ENCODE results near the gene SCUBE1. TPM values are rescaled to one million over a fixed set of nuclear protein-coding genes. Genes with fewer than 3 reads are reported as not detected.
A peak's percentile ranks its signal among the peaks of the same experiment; 100 is the strongest.

Gene SCUBE1
- polyA plus RNA-seq, 4 donors = 0.45 to 5.4 (median 1.6) TPM

GRCh38 chr22:43188829-43189545 is 154.2 kb downstream of the SCUBE1 start:
- peaks cover 0 to 3% (median 0%) of the 10 kb centered on the region in 3 donors for H3K27me3 ChIP-seq (ENCODE audit: control insufficient read depth in 3 of 3, insufficient read depth in 3 of 3, low read length in 3 of 3)
- peaks cover 0 to 4% of the 10 kb centered on the region in 2 donors for H3K9me3 ChIP-seq (ENCODE audit: control insufficient read depth in 2 of 2, insufficient read depth in 1 of 2, low read depth in 1 of 2, low read length in 1 of 2)
- FAIRE-seq (no peak), DNase-seq (no peak)
- peaks cover 0 to 4% (median 0%) of the 10 kb centered on the region in 3 donors for H3K36me3 ChIP-seq (ENCODE audit: control insufficient read depth in 3 of 3, insufficient read depth in 2 of 3, low read depth in 1 of 3, low read length in 3 of 3)
- H3K4me3 ChIP-seq (ENCODE audit: low read depth in 1 of 3, low read length in 3 of 3) = no peak overlapping the region
- WGBS, 3 donors = 89 to 92% (median 91%) methylated on average over 5 of the region's 5 CpGs
- peaks cover 0 to 12% (median 4%) of the 10 kb centered on the region in 3 donors for H3K4me1 ChIP-seq (ENCODE audit: control insufficient read depth in 3 of 3, insufficient read depth in 2 of 3, low read depth in 1 of 3, low read length in 2 of 3)
- H3K27ac ChIP-seq (ENCODE audit: low read depth in 1 of 3, low read length in 2 of 3) = no peak overlapping the region

GRCh38 chr22:43187171-43188099 is 155.7 kb downstream of the SCUBE1 start:
- Histone ChIP-seq H3K4me3 (ENCODE audit: low read depth in 1 of 3, low read length in 3 of 3) (peak overlapping the region in 2 of 3 donors; percentile 58 to 75), H3K36me3 (ENCODE audit: control insufficient read depth in 3 of 3, insufficient read depth in 2 of 3, low read depth in 1 of 3, low read length in 3 of 3) (peaks cover 0 to 17% (median 0%) of the 10 kb centered on the region in 3 donors), H3K27ac (ENCODE audit: low read depth in 1 of 3, low read length in 2 of 3) (peak overlapping the region; percentile 89 to 94 (median 93)), H3K9me3 (ENCODE audit: control insufficient read depth in 2 of 2, insufficient read depth in 1 of 2, low read depth in 1 of 2, low read length in 1 of 2) (peaks cover 0 to 4% of the 10 kb centered on the region in 2 donors), H3K27me3 (ENCODE audit: control insufficient read depth in 3 of 3, insufficient read depth in 3 of 3, low read length in 3 of 3) (peaks cover 0 to 3% (median 0%) of the 10 kb centered on the region in 3 donors), H3K4me1 (ENCODE audit: control insufficient read depth in 3 of 3, insufficient read depth in 2 of 3, low read depth in 1 of 3, low read length in 2 of 3) (peaks cover 0 to 21% (median 4%) of the 10 kb centered on the region in 3 donors)
- 2 to 4% (median 4%) methylated on average over 24 to 62 of the region's 86 CpGs for WGBS, 3 donors
- no peak for FAIRE-seq
- peak; percentile 96 to 99 for DNase-seq

GRCh38 chr22:43186272-43187170 is 156.7 kb downstream of the SCUBE1 start, which contains the start of gene TTLL12:
TTLL12 (minus strand) TSS chr22:43187134; CDS start chr22:43187069, 65 bp downstream.
- Histone ChIP-seq H3K9me3 (ENCODE audit: control insufficient read depth in 2 of 2, insufficient read depth in 1 of 2, low read depth in 1 of 2, low read length in 1 of 2) (peaks cover 0 to 4% of the 10 kb centered on the region in 2 donors), H3K4me3 (ENCODE audit: low read depth in 1 of 3, low read length in 3 of 3) (peak within 1 kb of the TSS; percentile 54 to 75 (median 59)), H3K4me1 (ENCODE audit: control insufficient read depth in 3 of 3, insufficient read depth in 2 of 3, low read depth in 1 of 3, low read length in 2 of 3) (peaks cover 0 to 21% (median 4%) of the 10 kb centered on the region in 3 donors), H3K36me3 (ENCODE audit: control insufficient read depth in 3 of 3, insufficient read depth in 2 of 3, low read depth in 1 of 3, low read length in 3 of 3) (peaks cover 0 to 26% (median 0%) of the 10 kb centered on the region in 3 donors), H3K27me3 (ENCODE audit: control insufficient read depth in 3 of 3, insufficient read depth in 3 of 3, low read length in 3 of 3) (peaks cover 0 to 3% (median 0%) of the 10 kb centered on the region in 3 donors), H3K27ac (ENCODE audit: low read depth in 1 of 3, low read length in 2 of 3) (peak within 1 kb of the TSS; percentile 89 to 94 (median 93))
- FAIRE-seq = no peak
- DNase-seq = peak; percentile 45 to 89
- WGBS, 3 donors = 1% methylated on average over 44 to 87 of the region's 87 CpGs

GRCh38 chr22:43185860-43186261 is 157.3 kb downstream of the SCUBE1 start:
- Histone ChIP-seq H3K9me3 (ENCODE audit: control insufficient read depth in 2 of 2, insufficient read depth in 1 of 2, low read depth in 1 of 2, low read length in 1 of 2) (no peaks in the 10 kb centered on the region), H3K27ac (ENCODE audit: low read depth in 1 of 3, low read length in 2 of 3) (peak overlapping the region in 2 of 3 donors; percentile 37 to 87), H3K4me3 (ENCODE audit: low read depth in 1 of 3, low read length in 3 of 3) (peak overlapping the region; percentile 54 to 75 (median 59)), H3K4me1 (ENCODE audit: control insufficient read depth in 3 of 3, insufficient read depth in 2 of 3, low read depth in 1 of 3, low read length in 2 of 3) (peaks cover 0 to 21% (median 4%) of the 10 kb centered on the region in 3 donors), H3K36me3 (ENCODE audit: control insufficient read depth in 3 of 3, insufficient read depth in 2 of 3, low read depth in 1 of 3, low read length in 3 of 3) (peaks cover 0 to 32% (median 0%) of the 10 kb centered on the region in 3 donors), H3K27me3 (ENCODE audit: control insufficient read depth in 3 of 3, insufficient read depth in 3 of 3, low read length in 3 of 3) (no peaks in the 10 kb centered on the region)
- whole genome bisulfite sequencing, 3 donors = 9 to 20% (median 11%) methylated on average over 11 to 12 of the region's 12 CpGs
- DNase-seq (peak; percentile 56 to 78), FAIRE-seq (no peak)

GRCh38 chr22:43183496-43184277 is 159.5 kb downstream of the SCUBE1 start:
- no peaks in the 10 kb centered on the region for H3K27me3 ChIP-seq (ENCODE audit: control insufficient read depth in 3 of 3, insufficient read depth in 3 of 3, low read length in 3 of 3)
- peaks cover 0 to 21% (median 4%) of the 10 kb centered on the region in 3 donors for H3K4me1 ChIP-seq (ENCODE audit: control insufficient read depth in 3 of 3, insufficient read depth in 2 of 3, low read depth in 1 of 3, low read length in 2 of 3)
- WGBS, 3 donors = 81 to 87% (median 84%) methylated on average over 12 of the region's 12 CpGs
- peaks cover 0 to 54% (median 2%) of the 10 kb centered on the region in 3 donors for H3K36me3 ChIP-seq (ENCODE audit: control insufficient read depth in 3 of 3, insufficient read depth in 2 of 3, low read depth in 1 of 3, low read length in 3 of 3)
- H3K27ac ChIP-seq (ENCODE audit: low read depth in 1 of 3, low read length in 2 of 3) = no peak overlapping the region
- FAIRE-seq (no peak), DNase-seq (no peak)
- no peak overlapping the region for H3K4me3 ChIP-seq (ENCODE audit: low read depth in 1 of 3, low read length in 3 of 3)
- no peaks in the 10 kb centered on the region for H3K9me3 ChIP-seq (ENCODE audit: control insufficient read depth in 2 of 2, insufficient read depth in 1 of 2, low read depth in 1 of 2, low read length in 1 of 2)

DNA sequence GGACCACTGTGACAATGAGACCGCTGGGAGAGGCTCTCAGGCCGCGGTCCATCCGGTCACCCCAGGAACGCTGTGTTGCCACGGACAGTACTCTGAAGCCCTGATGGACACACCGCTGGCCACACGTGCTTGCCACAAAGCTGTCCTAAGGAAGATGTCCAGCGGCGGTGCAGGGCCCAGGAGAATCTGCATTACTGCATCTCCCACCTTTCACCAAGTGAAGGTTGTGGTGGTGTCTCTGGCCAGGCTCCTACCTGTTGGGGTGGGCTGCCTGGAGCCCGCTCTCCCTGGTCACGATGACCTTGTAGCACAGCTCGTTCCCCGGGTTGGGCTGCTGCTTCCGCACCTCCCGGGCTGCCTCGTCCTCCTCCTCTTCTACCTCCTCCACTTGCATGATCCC is 160.4 kb downstream of the SCUBE1 start:
- H3K9me3 ChIP-seq (ENCODE audit: control insufficient read depth in 2 of 2, insufficient read depth in 1 of 2, low read depth in 1 of 2, low read length in 1 of 2) = no peaks in the 10 kb centered on the region
- peaks cover 0 to 21% (median 4%) of the 10 kb centered on the region in 3 donors for H3K4me1 ChIP-seq (ENCODE audit: control insufficient read depth in 3 of 3, insufficient read depth in 2 of 3, low read depth in 1 of 3, low read length in 2 of 3)
- no peak overlapping the region for H3K27ac ChIP-seq (ENCODE audit: low read depth in 1 of 3, low read length in 2 of 3)
- WGBS, 3 donors = 94 to 97% (median 96%) methylated on average over 17 of the region's 17 CpGs
- FAIRE-seq (no peak), DNase-seq (no peak)
- no peaks in the 10 kb centered on the region for H3K27me3 ChIP-seq (ENCODE audit: control insufficient read depth in 3 of 3, insufficient read depth in 3 of 3, low read length in 3 of 3)
- H3K4me3 ChIP-seq (ENCODE audit: low read depth in 1 of 3, low read length in 3 of 3) = no peak overlapping the region
- H3K36me3 ChIP-seq (ENCODE audit: control insufficient read depth in 3 of 3, insufficient read depth in 2 of 3, low read depth in 1 of 3, low read length in 3 of 3) = peaks cover 0 to 61% (median 2%) of the 10 kb centered on the region in 3 donors

DNA sequence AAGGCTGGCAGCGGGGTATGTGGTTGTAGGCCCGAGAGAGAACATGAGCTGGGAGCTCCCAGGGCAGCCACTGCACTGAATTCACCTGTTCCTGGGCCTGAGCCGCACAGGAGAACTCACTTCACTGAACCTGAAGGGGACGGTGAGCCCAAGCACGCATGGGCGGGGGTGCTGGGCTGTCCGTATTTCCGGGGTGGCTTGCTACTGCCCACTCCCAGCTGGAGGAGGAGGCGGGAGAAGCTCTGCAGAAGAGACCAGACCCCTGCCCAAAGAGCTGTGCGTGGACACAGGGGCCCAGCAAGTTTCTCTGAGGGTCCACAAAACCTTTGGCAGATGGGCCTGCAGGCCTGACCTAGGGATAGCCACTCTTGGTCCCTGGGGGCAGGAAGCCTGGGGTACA is 161.1 kb downstream of the SCUBE1 start:
- WGBS, 3 donors = 94 to 96% (median 96%) methylated on average over 10 of the region's 10 CpGs
- peaks cover 0 to 21% (median 4%) of the 10 kb centered on the region in 3 donors for H3K4me1 ChIP-seq (ENCODE audit: control insufficient read depth in 3 of 3, insufficient read depth in 2 of 3, low read depth in 1 of 3, low read length in 2 of 3)

More for the DNA sequence above, 161.1 kb downstream of the SCUBE1 start:
- peaks cover 0 to 67% (median 2%) of the 10 kb centered on the region in 3 donors for H3K36me3 ChIP-seq (ENCODE audit: control insufficient read depth in 3 of 3, insufficient read depth in 2 of 3, low read depth in 1 of 3, low read length in 3 of 3)
- no peak for FAIRE-seq
- no peaks in the 10 kb centered on the region for H3K9me3 ChIP-seq (ENCODE audit: control insufficient read depth in 2 of 2, insufficient read depth in 1 of 2, low read depth in 1 of 2, low read length in 1 of 2)
- no peak overlapping the region for H3K27ac ChIP-seq (ENCODE audit: low read depth in 1 of 3, low read length in 2 of 3)
- DNase-seq = no peak
- H3K4me3 ChIP-seq (ENCODE audit: low read depth in 1 of 3, low read length in 3 of 3) = no peak overlapping the region
- no peaks in the 10 kb centered on the region for H3K27me3 ChIP-seq (ENCODE audit: control insufficient read depth in 3 of 3, insufficient read depth in 3 of 3, low read length in 3 of 3)
